HFF-Myc (cell line): ENCODE results near the gene GOT2.
"Not testable (repeated sequence)": the region's sequence is repeated elsewhere in the genome, so short reads cannot be mapped to it uniquely, and the experiment has no call there.

Experiments used
- DNase-seq: peaks from one replicate; pipeline ENCODE4 v3.0.0-alpha.2; 2011; ENCODE audit warnings: low read depth; ENCODE audit errors: extremely low read depth
- H3K4me3 ChIP-seq: replicated peaks from 2 replicates; pipeline ENCODE4 v1.5.1; 2011; ENCODE audit warnings: low read depth, mild to moderate bottlenecking, control low read depth, low read length
- CTCF ChIP-seq: IDR thresholded peaks from 2 replicates; pipeline ENCODE4 v1.5.1; 2012; ENCODE audit warnings: mild to moderate bottlenecking, low read depth, low read length, control low read depth; ENCODE audit errors: missing control alignments

The GOT2 gene

GRCh38 chr16:58733671-58734458 is at the start of gene GOT2:
TSS of gene GOT2 (minus strand) at chr16:58734316. CDS start at chr16:58734228, 88 bp downstream.
- TF ChIP-seq CTCF: peak; percentile 96
- peak; percentile 52 for DNase-seq
- H3K4me3 ChIP-seq: peak within 1 kb of the TSS; percentile 90

GRCh38 chr16:58779291-58779690 is 45.2 kb upstream of the GOT2 start:
- not testable (repeated sequence) for DNase-seq, H3K4me3 ChIP-seq

- TF ChIP-seq CTCF: no peak
- no peak for DNase-seq
These were observed 39.8 kb upstream of the GOT2 start for GRCh38 chr16:58773870-58774269.

GRCh38 chr16:58768145-58768544 is 34.0 kb upstream of the GOT2 start:
- DNase-seq: no peak
- H3K4me3 ChIP-seq: no peak overlapping the region
- TF ChIP-seq CTCF: no peak

More at GRCh38 chr16:58773870-58774269, 39.8 kb upstream of the GOT2 start:
- no peak overlapping the region for H3K4me3 ChIP-seq

GRCh38 chr16:58767581-58767980 is 33.5 kb upstream of the GOT2 start:
- TF ChIP-seq CTCF: no peak
- no peak for DNase-seq
- no peak overlapping the region for H3K4me3 ChIP-seq

- no peak overlapping the region for H3K4me3 ChIP-seq
- DNase-seq: no peak
- no peak for TF ChIP-seq CTCF
These were observed 22.7 kb upstream of the GOT2 start for GRCh38 chr16:58756650-58757332.

GRCh38 chr16:58755989-58756649 is 22.0 kb upstream of the GOT2 start:
- TF ChIP-seq CTCF: peak; percentile 59
- no peak for DNase-seq
- no peak overlapping the region for H3K4me3 ChIP-seq
